ENCODE data around the gene RNF148. TPM values are rescaled to one million over a fixed set of nuclear protein-coding genes. Genes with fewer than 3 reads are reported as not detected.

RNF148 gene
- total RNA-seq, 1 donor from 2014 or later = 1.7 TPM

DNA sequence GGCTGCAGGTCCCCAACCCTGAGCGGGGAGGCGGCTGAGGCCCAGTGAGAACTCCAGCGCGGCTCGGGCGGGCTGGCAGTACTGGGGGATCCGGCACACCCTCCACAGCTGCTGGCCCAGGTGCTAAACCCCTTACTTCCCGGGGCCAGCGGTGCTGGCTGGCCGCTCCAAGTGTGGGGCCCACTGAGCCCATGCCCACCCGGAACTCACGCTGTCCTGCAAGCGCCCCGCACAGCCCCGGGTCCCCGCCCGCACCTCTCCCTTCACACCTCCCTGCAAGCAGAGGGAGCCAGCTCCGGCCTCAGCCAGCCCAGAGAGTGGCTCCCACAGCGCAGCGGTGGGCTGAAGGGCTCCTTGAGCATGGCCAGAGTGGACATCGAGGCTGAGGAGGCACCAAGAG lies 28.8 kb downstream of the RNF148 start:
- Histone ChIP-seq H3K9me3 (no peaks in the 10 kb centered on the region), H3K4me3 (no peak overlapping the region), H3K27ac (no peak overlapping the region), H3K36me3 (no peaks in the 10 kb centered on the region), H3K27me3 (no peaks in the 10 kb centered on the region), H3K4me1 (peaks cover 16% of the 10 kb centered on the region)
- intact Hi-C loops (cut with DNase I) = no loop called here
- no peak for TF ChIP-seq POLR2AphosphoS5 (IDR thresholded peaks at IDR 0.05; ENCODE audit: insufficient read depth in 1 of 2, low read depth in 1 of 2)
- no peak for TF ChIP-seq POLR2A (IDR thresholded peaks at IDR 0.05)
- TF ChIP-seq, protein P1, sequence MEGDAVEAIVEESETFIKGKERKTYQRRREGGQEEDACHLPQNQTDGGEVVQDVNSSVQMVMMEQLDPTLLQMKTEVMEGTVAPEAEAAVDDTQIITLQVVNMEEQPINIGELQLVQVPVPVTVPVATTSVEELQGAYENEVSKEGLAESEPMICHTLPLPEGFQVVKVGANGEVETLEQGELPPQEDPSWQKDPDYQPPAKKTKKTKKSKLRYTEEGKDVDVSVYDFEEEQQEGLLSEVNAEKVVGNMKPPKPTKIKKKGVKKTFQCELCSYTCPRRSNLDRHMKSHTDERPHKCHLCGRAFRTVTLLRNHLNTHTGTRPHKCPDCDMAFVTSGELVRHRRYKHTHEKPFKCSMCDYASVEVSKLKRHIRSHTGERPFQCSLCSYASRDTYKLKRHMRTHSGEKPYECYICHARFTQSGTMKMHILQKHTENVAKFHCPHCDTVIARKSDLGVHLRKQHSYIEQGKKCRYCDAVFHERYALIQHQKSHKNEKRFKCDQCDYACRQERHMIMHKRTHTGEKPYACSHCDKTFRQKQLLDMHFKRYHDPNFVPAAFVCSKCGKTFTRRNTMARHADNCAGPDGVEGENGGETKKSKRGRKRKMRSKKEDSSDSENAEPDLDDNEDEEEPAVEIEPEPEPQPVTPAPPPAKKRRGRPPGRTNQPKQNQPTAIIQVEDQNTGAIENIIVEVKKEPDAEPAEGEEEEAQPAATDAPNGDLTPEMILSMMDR (IDR thresholded peaks at IDR 0.05) = no peak
- DNase-seq (ENCODE audit: extremely low spot score in 2 of 2) = no peak

DNA sequence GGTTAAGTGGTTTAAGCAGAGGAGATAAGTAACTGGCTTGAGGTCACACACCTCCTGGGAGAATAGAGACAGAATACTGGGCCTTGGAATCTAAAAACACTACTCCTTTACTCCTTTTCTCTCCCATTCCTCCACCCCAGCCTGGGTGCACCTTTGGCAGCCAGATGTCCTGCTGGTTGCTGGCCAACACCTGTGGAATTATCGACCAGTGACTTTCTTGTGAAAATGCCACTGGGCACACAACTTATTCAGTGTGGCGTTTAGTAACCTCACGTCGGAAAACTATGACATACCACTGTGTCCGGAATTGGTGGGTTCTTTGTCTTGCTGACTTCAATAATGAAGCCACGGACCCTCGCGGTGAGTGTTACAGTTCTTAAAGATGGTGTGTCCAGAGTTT lies 30.2 kb downstream of the RNF148 start:
- Histone ChIP-seq H3K4me1 (peaks cover 16% of the 10 kb centered on the region), H3K36me3 (no peaks in the 10 kb centered on the region)
- TF ChIP-seq POLR2AphosphoS5 (IDR thresholded peaks at IDR 0.05; ENCODE audit: insufficient read depth in 1 of 2, low read depth in 1 of 2) (no peak), POLR2A (IDR thresholded peaks at IDR 0.05) (no peak)
- TF ChIP-seq, protein P1 (IDR thresholded peaks at IDR 0.05) = no peak

DNA sequence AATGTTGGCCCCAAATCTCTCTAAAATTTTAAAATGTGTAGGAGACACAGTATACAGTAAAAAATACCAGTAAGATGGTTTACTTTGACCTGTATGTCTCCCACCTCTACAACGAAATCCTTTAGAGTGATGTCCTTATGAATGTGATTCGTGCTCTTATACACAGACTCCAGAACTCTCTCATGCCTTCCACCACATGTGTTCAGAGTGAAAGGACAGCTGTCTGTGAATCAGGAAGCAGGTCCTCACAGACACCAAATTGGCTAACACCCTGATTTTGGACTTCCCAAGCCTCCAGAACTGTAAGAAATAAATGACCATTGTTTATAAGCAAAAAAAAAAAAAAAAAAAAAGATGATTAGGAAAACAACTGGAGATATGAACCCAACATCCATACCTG lies 39.0 kb downstream of the RNF148 start:
- DNase-seq (ENCODE audit: extremely low spot score in 2 of 2) = no peak
- Histone ChIP-seq H3K27me3 (no peaks in the 10 kb centered on the region), H3K9me3 (no peaks in the 10 kb centered on the region), H3K4me3 (no peak overlapping the region), H3K36me3 (no peaks in the 10 kb centered on the region), H3K4me1 (no peaks in the 10 kb centered on the region), H3K27ac (no peak overlapping the region)
- intact Hi-C loops (cut with DNase I) = no loop called here
- TF ChIP-seq POLR2AphosphoS5 (IDR thresholded peaks at IDR 0.05; ENCODE audit: insufficient read depth in 1 of 2, low read depth in 1 of 2) = no peak
- TF ChIP-seq, protein P1 (IDR thresholded peaks at IDR 0.05) = no peak
- TF ChIP-seq POLR2A (IDR thresholded peaks at IDR 0.05) = no peak

More for the DNA sequence above, 30.2 kb downstream of the RNF148 start:
- Histone ChIP-seq H3K27ac (no peak overlapping the region), H3K4me3 (no peak overlapping the region), H3K27me3 (no peaks in the 10 kb centered on the region), H3K9me3 (no peaks in the 10 kb centered on the region)
- no peak for DNase-seq (ENCODE audit: extremely low spot score in 2 of 2)
- intact Hi-C loops (cut with DNase I) = no loop called here

DNA sequence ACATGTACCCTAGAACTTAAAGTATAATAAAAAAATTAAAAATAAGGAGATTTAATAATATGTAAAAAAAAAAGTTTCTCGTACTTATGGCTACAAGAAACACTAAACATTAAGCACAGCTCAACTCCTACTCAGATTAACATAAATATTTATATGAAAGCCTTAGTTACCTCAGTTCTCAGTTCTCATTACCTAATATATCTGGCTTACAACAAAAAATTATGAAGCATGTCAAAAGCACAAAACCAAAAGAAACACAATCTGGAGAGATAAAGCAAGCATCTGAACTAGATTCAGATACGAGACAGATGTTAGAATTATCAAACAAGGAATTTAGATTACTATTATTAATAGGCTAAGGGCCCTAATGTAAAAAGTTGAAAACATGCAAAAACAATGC lies 43.9 kb downstream of the RNF148 start:
- Histone ChIP-seq H3K27ac (no peak overlapping the region), H3K36me3 (no peaks in the 10 kb centered on the region), H3K27me3 (no peaks in the 10 kb centered on the region), H3K9me3 (no peaks in the 10 kb centered on the region), H3K4me1 (peaks cover under 1% of the 10 kb centered on the region), H3K4me3 (no peak overlapping the region)
- TF ChIP-seq, protein P1 (IDR thresholded peaks at IDR 0.05) = no peak
- TF ChIP-seq POLR2A (IDR thresholded peaks at IDR 0.05) = no peak
- no peak for TF ChIP-seq POLR2AphosphoS5 (IDR thresholded peaks at IDR 0.05; ENCODE audit: insufficient read depth in 1 of 2, low read depth in 1 of 2)
- DNase-seq (ENCODE audit: extremely low spot score in 2 of 2) = no peak
- intact Hi-C loops (cut with DNase I) = no loop called here

DNA sequence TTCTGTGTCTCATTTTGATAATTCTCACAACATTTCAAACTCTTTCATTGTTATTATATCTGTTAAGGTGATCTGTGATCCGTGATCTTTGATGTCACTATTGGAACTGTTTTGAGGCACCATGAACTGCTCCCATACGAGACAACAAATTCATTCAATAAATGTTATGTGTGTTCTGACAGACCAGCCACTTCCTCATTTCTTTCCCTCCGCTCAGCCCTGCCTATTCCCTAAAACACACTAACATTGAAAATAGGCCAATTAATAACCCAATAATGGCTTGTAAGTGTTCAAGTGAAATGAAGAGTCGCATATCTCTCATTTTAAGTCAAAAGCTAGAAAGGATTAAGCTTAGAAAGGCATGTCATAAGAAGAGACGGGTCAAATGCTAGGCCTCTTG lies 49.0 kb downstream of the RNF148 start:
- Histone ChIP-seq H3K4me3 (no peak overlapping the region), H3K27me3 (no peaks in the 10 kb centered on the region), H3K4me1 (peaks cover 9% of the 10 kb centered on the region), H3K9me3 (no peaks in the 10 kb centered on the region), H3K36me3 (no peaks in the 10 kb centered on the region), H3K27ac (no peak overlapping the region)
- no peak for TF ChIP-seq POLR2A (IDR thresholded peaks at IDR 0.05)
- TF ChIP-seq, protein P1 (IDR thresholded peaks at IDR 0.05) = no peak
- TF ChIP-seq POLR2AphosphoS5 (IDR thresholded peaks at IDR 0.05; ENCODE audit: insufficient read depth in 1 of 2, low read depth in 1 of 2) = no peak
- intact Hi-C loops (cut with DNase I) = no loop called here
- no peak for DNase-seq (ENCODE audit: extremely low spot score in 2 of 2)

All from vagina (tissue), 2 donors.